PC-3 (cell line): Measurements from ENCODE around the gene COL13A1. TPM values are rescaled to one million over a fixed set of nuclear protein-coding genes. Genes with fewer than 3 reads are reported as not detected.
A peak's percentile ranks its signal among the peaks of the same experiment; 100 is the strongest.

Experiments used
- ATAC-seq: fragments of 200-7000 bp; cut with Tn5 transposase; 2 replicates; pipeline ENCODE4 v1.9.1; 2020; ENCODE audit warnings: mild to moderate bottlenecking, moderate library complexity
- BruUV-seq: library from RNA; stranded (reverse); fragments of 400-500 nt; replicated peaks from 2 replicates; lab custom pipeline; 2021; lab: Mats Ljungman, UMichigan
- CTCF ChIA-PET: fragments of 300-600 bp; sonication (Branson Sonifier 250); formaldehyde crosslinking; loops from one replicate; lab custom pipeline; 2022; ENCODE audit warnings: antibody characterized with exemption; lab: Charles Lee
- POLR2A ChIA-PET: fragments of 300-600 bp; sonication (Branson Sonifier 250); formaldehyde crosslinking; loops from one replicate; lab custom pipeline; 2022; ENCODE audit warnings: antibody characterized with exemption; ENCODE audit not compliant: unreplicated experiment; lab: Charles Lee
- DNase-seq: peaks from one replicate; pipeline ENCODE4 v3.0.0-alpha.2; 2015
- H2AFZ ChIP-seq: fragments of 300-600 bp; sonication (generic); 2 replicates; pipeline ENCODE4 v1.6.0; 2016; ENCODE audit warnings: antibody characterized with exemption, low read length
- H3F3A ChIP-seq: fragments of 300-600 bp; sonication (generic); one replicate; pipeline ENCODE4 v1.6.0; 2017; ENCODE audit warnings: antibody characterized with exemption, low read length, control low read depth, mild to moderate bottlenecking; ENCODE audit not compliant: unreplicated experiment
- H3K27ac ChIP-seq: fragments of 300-600 bp; sonication (generic); 2 replicates; pipeline ENCODE4 v1.5.1; 2016; ENCODE audit warnings: mild to moderate bottlenecking, low read length
- H3K27me3 ChIP-seq: fragments of 300-600 bp; sonication (generic); 2 replicates; pipeline ENCODE4 v1.6.1; 2016; ENCODE audit warnings: low read length, mixed read lengths
- H3K36me3 ChIP-seq: fragments of 300-600 bp; sonication (generic); 2 replicates; pipeline ENCODE4 v1.6.1; 2016; ENCODE audit warnings: low read depth, mixed run types, low read length, mixed read lengths
- H3K4me1 ChIP-seq: fragments of 300-600 bp; sonication (generic); 2 replicates; pipeline ENCODE4 v1.5.1; 2016; ENCODE audit warnings: low read length; ENCODE audit not compliant: insufficient read depth
- H3K4me2 ChIP-seq: fragments of 300-600 bp; sonication (generic); 2 replicates; pipeline ENCODE4 v1.6.0; 2016; ENCODE audit warnings: low read length
- H3K4me3 ChIP-seq: fragments of 300-600 bp; sonication (generic); 2 replicates; pipeline ENCODE4 v1.5.1; 2016; ENCODE audit warnings: mild to moderate bottlenecking, low read length, mixed read lengths
- H3K79me2 ChIP-seq: fragments of 300-600 bp; sonication (generic); 2 replicates; pipeline ENCODE4 v1.6.1; 2017; ENCODE audit warnings: low read length, mixed read lengths
- H3K9ac ChIP-seq: fragments of 300-600 bp; sonication (generic); 2 replicates; pipeline ENCODE4 v1.6.0; 2016; ENCODE audit warnings: mild to moderate bottlenecking, low read length
- H3K9me2 ChIP-seq: fragments of 300-600 bp; sonication (generic); replicated peaks from 2 replicates; pipeline ENCODE4 v1.6.1; 2016; ENCODE audit warnings: mixed run types, low read length, mixed read lengths
- H3K9me3 ChIP-seq: fragments of 300-600 bp; sonication (generic); 2 replicates; pipeline ENCODE4 v1.6.1; 2016; ENCODE audit warnings: low read length, mixed read lengths
- H4K20me1 ChIP-seq: fragments of 300-600 bp; sonication (generic); 2 replicates; pipeline ENCODE4 v1.6.1; 2016; ENCODE audit warnings: low read length, mixed read lengths
- CTCF ChIP-seq: fragments of 300-600 bp; sonication (generic); conservative IDR thresholded peaks from 2 replicates; pipeline ENCODE4 v1.5.1; 2017; ENCODE audit warnings: antibody characterized with exemption, low read depth, mild to moderate bottlenecking, low read length
- EZH2 ChIP-seq: fragments of 300-600 bp; sonication (generic); IDR thresholded peaks from one replicate; pipeline ENCODE4 v1.6.1; 2017; ENCODE audit warnings: antibody characterized with exemption, mild to moderate bottlenecking, low read length; ENCODE audit not compliant: unreplicated experiment
- EZH2phosphoT487 ChIP-seq: fragments of 300-600 bp; sonication (generic); IDR thresholded peaks from 2 replicates; pipeline ENCODE4 v1.6.1; 2018; ENCODE audit warnings: mild to moderate bottlenecking, antibody characterized with exemption, low read length, borderline replicate concordance
- intact Hi-C: fragments of 100-400 bp; cut with micrococcal nuclease; formaldehyde crosslinking; loops from 2 replicates; pipeline ENCODE4 v1.9.0; 2023
- total RNA-seq: library from RNA; depleted of rRNA; stranded (reverse); fragments of >200 nt; gene quantifications from 2 replicates; pipeline ENCODE4 v1.2.3, GENCODE V29; 2014

COL13A1 gene
- total RNA-seq, 1 experiment from 2014 or later = 201 TPM

GRCh38 chr10:69845574-69846292, 44.0 kb downstream of the COL13A1 start:
- no peaks in the 10 kb centered on the region for H4K20me1 ChIP-seq
- H3K36me3 ChIP-seq = peaks cover 16% of the 10 kb centered on the region; the same call in 1 of the 2 replicates
- no peaks in the 10 kb centered on the region for H3K9me3 ChIP-seq
- POLR2A ChIA-PET = no interaction called here
- peak overlapping the region; percentile 34 for H3K4me2 ChIP-seq
- CTCF ChIA-PET = interaction anchor here (0.5 to 0.6 kb wide), 2 partner anchors 56 to 112 kb away, joined by 3 to 7 read pairs; no protein-coding TSS in a partner anchor
- peak overlapping the region; percentile 20 for H3K27ac ChIP-seq
- intact Hi-C loops = loop anchor here (1.0 kb wide), 1 partner anchor 19 kb away; no protein-coding TSS in a partner anchor
- H3F3A ChIP-seq = no peaks in the 10 kb centered on the region
- no peak for TF ChIP-seq CTCF
- no peak for TF ChIP-seq EZH2phosphoT487
- TF ChIP-seq EZH2 = no peak
- peak overlapping the region; percentile 16; the same call in 1 of the 2 replicates for H2AFZ ChIP-seq
- H3K79me2 ChIP-seq = peaks cover 77% of the 10 kb centered on the region
- H3K9ac ChIP-seq = no peak overlapping the region
- DNase-seq (peak; percentile 93), ATAC-seq (peak; percentile 92)
- no peak overlapping the region for H3K4me3 ChIP-seq
- H3K4me1 ChIP-seq = peaks cover 28% of the 10 kb centered on the region
- no TSS peak for BruUV-seq
- no peaks in the 10 kb centered on the region for H3K27me3 ChIP-seq
- H3K9me2 ChIP-seq = no peaks in the 10 kb centered on the region

DNA sequence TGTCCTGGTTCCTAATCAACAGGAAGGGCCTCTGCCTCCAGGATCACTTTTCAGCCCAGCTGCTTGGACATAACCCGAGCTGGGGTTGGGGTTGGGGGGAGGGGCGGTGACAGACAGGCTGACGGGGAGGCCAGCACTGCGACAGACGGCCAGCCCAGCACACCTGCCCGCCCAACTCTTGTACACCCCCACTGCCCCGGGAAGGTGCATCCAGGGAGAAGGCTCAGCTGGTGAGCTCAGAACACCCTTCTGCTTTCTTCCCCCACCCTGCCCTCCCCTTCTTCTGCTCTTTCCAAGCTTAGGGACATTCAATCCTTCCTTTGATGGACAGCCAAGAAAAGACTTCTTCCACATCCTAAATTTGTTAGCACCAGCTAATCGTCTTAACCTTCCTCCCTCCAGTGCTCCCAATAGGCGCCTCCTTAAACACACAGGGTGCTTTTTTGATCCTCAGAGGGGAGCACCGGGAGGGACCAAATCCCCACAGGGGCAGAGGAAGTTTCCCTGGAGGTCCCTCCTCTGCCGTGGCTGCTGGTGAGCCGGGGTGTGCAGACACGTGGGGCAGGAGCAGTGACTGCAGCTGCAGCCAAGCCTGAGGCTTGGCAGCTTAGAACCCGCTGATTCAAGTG, 44.7 kb downstream of the COL13A1 start:
- no peaks in the 10 kb centered on the region for H4K20me1 ChIP-seq
- BruUV-seq = no TSS peak
- H3K4me1 ChIP-seq = peaks cover 28% of the 10 kb centered on the region
- no peaks in the 10 kb centered on the region for H3F3A ChIP-seq
- H3K27ac ChIP-seq = peak overlapping the region; percentile 20
- H3K4me2 ChIP-seq = peak overlapping the region; percentile 34
- POLR2A ChIA-PET = no interaction called here
- intact Hi-C loops = loop anchor here (1.0 kb wide), 1 partner anchor 18 kb away; no protein-coding TSS in a partner anchor
- peak; percentile 4 for ATAC-seq
- H2AFZ ChIP-seq = peak overlapping the region; percentile 16; the same call in 1 of the 2 replicates
- H3K9me2 ChIP-seq = no peaks in the 10 kb centered on the region
- H3K9me3 ChIP-seq = no peaks in the 10 kb centered on the region
- H3K27me3 ChIP-seq = no peaks in the 10 kb centered on the region
- TF ChIP-seq EZH2phosphoT487 (no peak), CTCF (no peak), EZH2 (no peak)
- H3K4me3 ChIP-seq = no peak overlapping the region
- peaks cover 18% of the 10 kb centered on the region; the same call in 1 of the 2 replicates for H3K36me3 ChIP-seq
- CTCF ChIA-PET = interaction anchor here (0.5 to 0.6 kb wide), 2 partner anchors 56 to 112 kb away, joined by 3 to 7 read pairs; no protein-coding TSS in a partner anchor
- no peak for DNase-seq
- H3K9ac ChIP-seq = no peak overlapping the region
- peaks cover 70% of the 10 kb centered on the region for H3K79me2 ChIP-seq

- no peaks in the 10 kb centered on the region for H4K20me1 ChIP-seq
- no peaks in the 10 kb centered on the region for H3K27me3 ChIP-seq
- H3F3A ChIP-seq = no peaks in the 10 kb centered on the region
- no peak for DNase-seq
- intact Hi-C loops = no loop called here
- no peaks in the 10 kb centered on the region for H3K9me2 ChIP-seq
- TF ChIP-seq CTCF = no peak
- TF ChIP-seq EZH2phosphoT487 = no peak
- TF ChIP-seq EZH2 = no peak
- H3K36me3 ChIP-seq = peaks cover 26% of the 10 kb centered on the region
- ATAC-seq = no peak
- peaks cover 66% of the 10 kb centered on the region for H3K79me2 ChIP-seq
- H3K9ac ChIP-seq = no peak overlapping the region
- POLR2A ChIA-PET = no interaction called here
- peaks cover 28% of the 10 kb centered on the region for H3K4me1 ChIP-seq
- CTCF ChIA-PET = no interaction called here
- no peak overlapping the region for H3K4me3 ChIP-seq
- H3K4me2 ChIP-seq = no peak overlapping the region
- BruUV-seq = no TSS peak
- no peak overlapping the region for H3K27ac ChIP-seq
- H3K9me3 ChIP-seq = no peaks in the 10 kb centered on the region
- H2AFZ ChIP-seq = no peak overlapping the region
These were observed 45.8 kb downstream of the COL13A1 start for GRCh38 chr10:69847458-69847857.
